ENCODE data around the gene PVALB.

- TF ChIP-seq CBX3 (IDR thresholded peaks at IDR 0.05; ENCODE audit: low read depth) (no peak), ZNF274 (IDR thresholded peaks at IDR 0.05; ENCODE audit: low read depth, low read length) (no peak), CTCF (IDR thresholded peaks at IDR 0.05 in 2 of 3, conservative IDR thresholded peaks at IDR 0.05 in 1 of 3; ENCODE audit: borderline replicate concordance in 1 of 3, insufficient read depth in 1 of 3, low read depth in 2 of 3, low read length in 2 of 3) (no peak), POLR2AphosphoS5 (IDR thresholded peaks at IDR 0.05; ENCODE audit: low read depth, low read length) (no peak)
Observed at GRCh38 chr22:36860821-36861659, 44.2 kb upstream of the PVALB start, which contains the start of gene NCF4.

Data from HCT116 (cell line).